Left lung (tissue), 10 donors: ENCODE data around the gene RSRC1. TPM values are rescaled to one million over a fixed set of nuclear protein-coding genes. Genes with fewer than 3 reads are reported as not detected.

Source experiments
- ATAC-seq: fragments of 200-7000 bp; cut with Tn5 transposase; one replicate; pipeline ENCODE4 v1.9.1; 2020; ENCODE audit warnings: moderate library complexity
- DNase-seq, 4 donors: peaks; one replicate each; pipeline ENCODE4 v3.0.0-alpha.2; 2013 to 2020
- H3K27ac ChIP-seq, 2 donors: fragments of 200-600 bp; sonication (generic) in 1 of 2; one replicate each; pipeline versions ENCODE4 v1.5.0 to v1.8.0; 2020 to 2021
- H3K27me3 ChIP-seq, 2 donors: fragments of 200-600 bp; sonication (generic) in 1 of 2; one replicate each; pipeline versions ENCODE4 v1.5.0 to v1.8.0; 2020 to 2021
- H3K36me3 ChIP-seq, 2 donors: fragments of 200-600 bp; sonication (generic) in 1 of 2; one replicate each; pipeline versions ENCODE4 v1.5.0 to v1.8.0; 2020 to 2021
- H3K4me1 ChIP-seq, 2 donors: fragments of 200-600 bp; one replicate each; pipeline ENCODE4 v1.8.0; 2021
- H3K4me3 ChIP-seq, 2 donors: fragments of 200-600 bp; sonication (generic) in 1 of 2; one replicate each; pipeline versions ENCODE4 v1.5.0 to v1.8.0; 2020 to 2021; ENCODE audit warnings: mild to moderate bottlenecking in 1 of 2
- H3K9me3 ChIP-seq, 2 donors: fragments of 200-600 bp; sonication (generic) in 1 of 2; one replicate each; pipeline versions ENCODE4 v1.5.0 to v1.8.0; 2020 to 2021
- intact Hi-C, 2 donors: fragments of 100-400 bp; cut with DNase I; formaldehyde crosslinking; loops; one replicate each; pipeline versions ENCODE4 v1.11.2 to v1.14.2; 2022
- polyA plus RNA-seq, 6 donors: library from polyadenylated mRNA; unstranded; fragments of 120-200 nt; gene quantifications; one replicate each; pipeline ENCODE4 v1.2.1, GENCODE V29; 2013; ENCODE audit not compliant: insufficient read length in 6 of 6
- total RNA-seq, 2 donors: library from RNA; stranded (reverse); fragmentation: NEBNext Ultra II Directional; extraction: Animal tissue kit (Norgen Biotek cat#: 25700); gene quantifications; one replicate each; pipeline ENCODE4 v1.2.1, GENCODE V29; 2021
- TF ChIP-seq, protein P1 (sequence below), 2 donors: fragments of 200-600 bp; sonication (generic) in 1 of 2; IDR thresholded peaks; one replicate each; pipeline versions ENCODE4 v1.5.0 to v1.8.0; 2021; ENCODE audit warnings: antibody characterized with exemption in 2 of 2
- donor health status: DM: no; HTN: yes; CAD: no.
- donor health status: DM: no; HTN: no; CAD: no.

Gene RSRC1
- total and polyA plus RNA-seq, 8 donors = 23.7 to 30.7 (median 27.6) TPM

GRCh38 chr3:158258619-158259018 is 148.7 kb downstream of the RSRC1 start:
- Histone ChIP-seq H3K27ac (no peak overlapping the region), H3K27me3 (no peaks in the 10 kb centered on the region), H3K9me3 (peaks cover 0 to 6% of the 10 kb centered on the region in 2 donors), H3K4me3 (no peak overlapping the region), H3K36me3 (no peaks in the 10 kb centered on the region), H3K4me1 (no peaks in the 10 kb centered on the region)
- ATAC-seq (no peak), DNase-seq (no peak)
- intact Hi-C loops = no loop called here
- TF ChIP-seq, protein P1, sequence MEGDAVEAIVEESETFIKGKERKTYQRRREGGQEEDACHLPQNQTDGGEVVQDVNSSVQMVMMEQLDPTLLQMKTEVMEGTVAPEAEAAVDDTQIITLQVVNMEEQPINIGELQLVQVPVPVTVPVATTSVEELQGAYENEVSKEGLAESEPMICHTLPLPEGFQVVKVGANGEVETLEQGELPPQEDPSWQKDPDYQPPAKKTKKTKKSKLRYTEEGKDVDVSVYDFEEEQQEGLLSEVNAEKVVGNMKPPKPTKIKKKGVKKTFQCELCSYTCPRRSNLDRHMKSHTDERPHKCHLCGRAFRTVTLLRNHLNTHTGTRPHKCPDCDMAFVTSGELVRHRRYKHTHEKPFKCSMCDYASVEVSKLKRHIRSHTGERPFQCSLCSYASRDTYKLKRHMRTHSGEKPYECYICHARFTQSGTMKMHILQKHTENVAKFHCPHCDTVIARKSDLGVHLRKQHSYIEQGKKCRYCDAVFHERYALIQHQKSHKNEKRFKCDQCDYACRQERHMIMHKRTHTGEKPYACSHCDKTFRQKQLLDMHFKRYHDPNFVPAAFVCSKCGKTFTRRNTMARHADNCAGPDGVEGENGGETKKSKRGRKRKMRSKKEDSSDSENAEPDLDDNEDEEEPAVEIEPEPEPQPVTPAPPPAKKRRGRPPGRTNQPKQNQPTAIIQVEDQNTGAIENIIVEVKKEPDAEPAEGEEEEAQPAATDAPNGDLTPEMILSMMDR (IDR thresholded peaks at IDR 0.05) = no peak

DNA sequence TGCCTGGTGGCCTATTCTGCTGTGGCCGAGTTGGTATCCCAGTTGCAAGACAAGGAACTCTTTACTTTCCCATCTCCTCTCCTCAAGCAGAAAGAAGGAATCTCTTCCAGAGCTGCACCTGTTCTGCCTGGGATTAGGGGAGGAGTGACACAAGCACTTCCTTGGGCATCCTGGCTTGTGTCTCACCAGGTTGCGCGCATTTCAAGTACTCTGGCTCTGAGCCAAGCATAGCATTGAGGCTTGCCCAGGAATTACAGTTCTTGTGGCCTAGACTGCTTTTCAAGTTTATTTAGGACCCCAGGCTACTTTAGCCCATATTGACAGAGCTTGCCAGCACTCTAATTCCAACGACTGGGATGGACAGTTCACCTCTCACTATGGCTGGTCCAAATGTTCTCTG is 150.5 kb downstream of the RSRC1 start:
- H3K27me3 ChIP-seq = no peaks in the 10 kb centered on the region
- H3K4me1 ChIP-seq = no peaks in the 10 kb centered on the region
- H3K27ac ChIP-seq = no peak overlapping the region
- intact Hi-C loops = no loop called here
- peak in 1 of 4 donors; percentile 4 for DNase-seq
- H3K4me3 ChIP-seq = no peak overlapping the region
- no peak for ATAC-seq
- no peaks in the 10 kb centered on the region for H3K36me3 ChIP-seq
- H3K9me3 ChIP-seq = peaks cover 0 to 13% of the 10 kb centered on the region in 2 donors
- TF ChIP-seq, protein P1 (IDR thresholded peaks at IDR 0.05) = no peak

- TF ChIP-seq, protein P1 (IDR thresholded peaks at IDR 0.05) = no peak
- Histone ChIP-seq H3K9me3 (peaks cover 0 to 24% of the 10 kb centered on the region in 2 donors), H3K27ac (no peak overlapping the region), H3K4me3 (no peak overlapping the region), H3K27me3 (no peaks in the 10 kb centered on the region), H3K4me1 (no peaks in the 10 kb centered on the region), H3K36me3 (no peaks in the 10 kb centered on the region)
- DNase-seq = no peak
- ATAC-seq = no peak
- intact Hi-C loops = no loop called here
These were observed 151.6 kb downstream of the RSRC1 start for GRCh38 chr3:158261371-158261991.

DNA sequence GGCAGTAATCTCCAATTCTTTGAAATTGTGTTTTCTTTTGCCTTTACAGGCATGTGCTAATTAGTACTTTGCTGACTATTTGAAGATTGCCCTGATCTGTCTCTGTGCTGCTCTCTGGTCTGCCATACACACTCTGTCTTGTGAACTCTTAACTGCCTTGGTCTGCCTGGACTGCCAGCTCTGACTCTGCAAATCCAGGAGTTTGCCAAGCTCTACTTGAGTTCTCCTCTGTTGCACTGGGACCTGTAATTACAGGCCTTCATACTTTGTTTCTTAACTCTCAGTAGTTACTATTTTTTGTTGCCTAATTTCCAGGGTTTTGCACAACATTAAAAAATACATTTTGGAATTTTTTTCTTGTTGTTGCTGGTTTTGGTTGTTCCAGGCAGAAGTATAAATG is 155.0 kb downstream of the RSRC1 start:
- no peak overlapping the region for H3K4me3 ChIP-seq
- no peaks in the 10 kb centered on the region for H3K36me3 ChIP-seq
- no peak overlapping the region for H3K27ac ChIP-seq
- TF ChIP-seq, protein P1 (IDR thresholded peaks at IDR 0.05) = no peak
- H3K4me1 ChIP-seq = no peaks in the 10 kb centered on the region
- DNase-seq (no peak), ATAC-seq (no peak)
- H3K9me3 ChIP-seq = peaks cover 0 to 42% of the 10 kb centered on the region in 2 donors
- H3K27me3 ChIP-seq = no peaks in the 10 kb centered on the region
- intact Hi-C loops = no loop called here

DNA sequence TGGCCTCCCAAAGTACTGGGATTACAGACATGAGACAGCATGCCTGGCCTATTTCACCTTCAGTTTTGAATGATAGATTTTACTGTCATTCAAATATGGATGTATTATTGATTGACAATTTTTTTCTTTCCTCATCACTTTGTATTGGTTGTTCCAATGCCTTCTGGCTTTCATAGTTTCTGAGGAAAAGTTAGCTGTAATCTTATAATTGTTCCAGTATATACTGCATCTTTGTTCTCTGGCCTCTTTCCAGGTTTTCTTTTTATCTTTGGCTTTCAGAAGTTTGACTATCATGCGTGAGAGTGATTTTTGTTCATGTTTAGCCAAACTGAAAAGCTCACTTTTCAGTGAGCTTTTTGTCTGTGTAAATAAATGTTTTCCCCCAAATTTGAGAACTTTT is 157.1 kb downstream of the RSRC1 start:
- no peak overlapping the region for H3K27ac ChIP-seq
- H3K4me3 ChIP-seq = no peak overlapping the region
- intact Hi-C loops = no loop called here
- H3K27me3 ChIP-seq = no peaks in the 10 kb centered on the region
- H3K36me3 ChIP-seq = no peaks in the 10 kb centered on the region
- no peak for ATAC-seq
- H3K4me1 ChIP-seq = no peaks in the 10 kb centered on the region
- no peak for DNase-seq
- H3K9me3 ChIP-seq = peaks cover 0 to 42% of the 10 kb centered on the region in 2 donors
- TF ChIP-seq, protein P1 (IDR thresholded peaks at IDR 0.05) = no peak
